ENCODE measurements around the gene ERCC4.
A peak's percentile ranks its signal among the peaks of the same experiment; 100 is the strongest.

The ERCC4 gene

GRCh38 chr16:13951611-13952010, 31.7 kb downstream of the ERCC4 start:
- no peak for DNase-seq

- DNase-seq, result no peak
These were observed 33.5 kb downstream of the ERCC4 start for GRCh38 chr16:13953501-13953900.

GRCh38 chr16:13956635-13957196, 36.8 kb downstream of the ERCC4 start:
- peak; percentile 5 for DNase-seq

- peak; percentile 3 for DNase-seq
These were observed 37.5 kb downstream of the ERCC4 start for GRCh38 chr16:13957197-13958078.

GRCh38 chr16:13958474-13958873, 38.5 kb downstream of the ERCC4 start:
- DNase-seq, result no peak

- no peak for DNase-seq
These were observed 39.7 kb downstream of the ERCC4 start for GRCh38 chr16:13959626-13960025.

- no peak for DNase-seq
These were observed 41.3 kb downstream of the ERCC4 start for GRCh38 chr16:13961099-13961811.

- no peak for DNase-seq
These were observed 42.3 kb downstream of the ERCC4 start for GRCh38 chr16:13962232-13962631.

- DNase-seq, result no peak
These were observed 48.9 kb downstream of the ERCC4 start for GRCh38 chr16:13968835-13969234.

GRCh38 chr16:13969711-13970110, 49.8 kb downstream of the ERCC4 start:
- DNase-seq, result no peak

- DNase-seq, result no peak
These were observed 50.9 kb downstream of the ERCC4 start for GRCh38 chr16:13970708-13971422.

GRCh38 chr16:13973321-13974023, 53.5 kb downstream of the ERCC4 start:
- DNase-seq, result no peak

GRCh38 chr16:13977177-13977576, 57.2 kb downstream of the ERCC4 start:
- DNase-seq, result no peak

- DNase-seq, result no peak
These were observed 62.5 kb downstream of the ERCC4 start for GRCh38 chr16:13982451-13982850.

GRCh38 chr16:13983625-13984024, 63.7 kb downstream of the ERCC4 start:
- no peak for DNase-seq

- no peak for DNase-seq
These were observed 64.8 kb downstream of the ERCC4 start for GRCh38 chr16:13984794-13985193.

- DNase-seq, result no peak
These were observed 68.1 kb downstream of the ERCC4 start for GRCh38 chr16:13988038-13988437.

GRCh38 chr16:13992322-13992721, 72.4 kb downstream of the ERCC4 start:
- no peak for DNase-seq

GRCh38 chr16:13992976-13993375, 73.0 kb downstream of the ERCC4 start:
- no peak for DNase-seq

GRCh38 chr16:13994239-13995106, 74.5 kb downstream of the ERCC4 start:
- DNase-seq, result no peak

GRCh38 chr16:13995194-13995593, 75.2 kb downstream of the ERCC4 start:
- DNase-seq, result no peak
